Thoracic aorta (tissue), 2 donors: ENCODE results near the gene PARN. TPM values are rescaled to one million over a fixed set of nuclear protein-coding genes. Genes with fewer than 3 reads are reported as not detected.

Experiments used
- ATAC-seq: fragments of 150-250 bp; one replicate; pipeline ENCODE4 v1.8.0; 2017; ENCODE audit warnings: low read depth; ENCODE audit not compliant: insufficient number of reproducible peaks, low FRiP score
- DNase-seq: peaks from one replicate; pipeline ENCODE4 v3.0.0-alpha.2; 2020; ENCODE audit warnings: low spot score
- H3K27ac ChIP-seq, 2 donors: fragments of 200-600 bp; sonication (generic); 1 replicate in 1 of 2; 2 replicates in 1 of 2; pipeline ENCODE4 v1.5.1; 2016; ENCODE audit warnings: mild to moderate bottlenecking in 2 of 2, moderate library complexity in 2 of 2
- H3K27me3 ChIP-seq: fragments of 200-600 bp; sonication (generic); replicated peaks from 2 replicates; pipeline ENCODE4 v1.6.0; 2016; ENCODE audit warnings: mild to moderate bottlenecking; ENCODE audit not compliant: insufficient read depth
- H3K36me3 ChIP-seq: fragments of 200-600 bp; sonication (generic); one replicate; pipeline ENCODE4 v1.5.1; 2016
- H3K4me1 ChIP-seq, 2 donors: fragments of 200-600 bp; sonication (generic); 1 replicate in 1 of 2; 2 replicates in 1 of 2; pipeline versions ENCODE4 v1.5.1 to v1.6.0; 2016; ENCODE audit warnings: low read depth in 2 of 2, mild to moderate bottlenecking in 1 of 2; ENCODE audit not compliant: control insufficient read depth in 1 of 2
- H3K4me3 ChIP-seq: fragments of 200-600 bp; sonication (generic); 2 replicates; pipeline ENCODE4 v1.5.1; 2016; ENCODE audit warnings: mild to moderate bottlenecking
- H3K9me3 ChIP-seq: fragments of 200-600 bp; sonication (generic); 2 replicates; pipeline ENCODE4 v1.5.1; 2016
- CTCF ChIP-seq: fragments of 200-600 bp; sonication (generic); IDR thresholded peaks from one replicate; pipeline ENCODE4 v1.5.1; 2019; ENCODE audit warnings: antibody characterized with exemption
- total RNA-seq, 2 donors: library from RNA; depleted of rRNA; stranded (reverse); fragments of >200 nt; gene quantifications; one replicate each; pipeline versions ENCODE4 v1.1.0 to v1.2.3, GENCODE V29; 2016

The PARN gene
- total RNA-seq, 2 donors from 2014 or later = 51.0 to 66.7 TPM

- no peak for TF ChIP-seq CTCF
- Histone ChIP-seq H3K9me3 (no peaks in the 10 kb centered on the region), H3K27me3 (no peaks in the 10 kb centered on the region), H3K4me3 (peak overlapping the region; percentile 88), H3K27ac (peak overlapping the region; percentile 81 to 88), H3K36me3 (peaks cover 14% of the 10 kb centered on the region), H3K4me1 (peaks cover 5 to 29% of the 10 kb centered on the region in 2 donors)
- DNase-seq (no peak), ATAC-seq (no peak)
Observed at GRCh38 chr16:14628806-14629611, 1.1 kb downstream of the PARN start.

- peaks cover 22% of the 10 kb centered on the region for H3K36me3 ChIP-seq
- peaks cover 3 to 24% of the 10 kb centered on the region in 2 donors for H3K4me1 ChIP-seq
- H3K9me3 ChIP-seq = no peaks in the 10 kb centered on the region
- no peak overlapping the region for H3K27ac ChIP-seq
- ATAC-seq = no peak
- H3K27me3 ChIP-seq = no peaks in the 10 kb centered on the region
- TF ChIP-seq CTCF = no peak
- H3K4me3 ChIP-seq = no peak overlapping the region
- DNase-seq = no peak
Observed at GRCh38 chr16:14627078-14627477, 3.0 kb downstream of the PARN start.

GRCh38 chr16:14618566-14618965, 11.5 kb downstream of the PARN start:
- no peak for ATAC-seq
- DNase-seq = no peak
- H3K4me1 ChIP-seq = no peaks in the 10 kb centered on the region
- no peak overlapping the region for H3K27ac ChIP-seq
- no peak for TF ChIP-seq CTCF
- no peaks in the 10 kb centered on the region for H3K27me3 ChIP-seq
- H3K4me3 ChIP-seq = no peak overlapping the region
- H3K9me3 ChIP-seq = no peaks in the 10 kb centered on the region
- H3K36me3 ChIP-seq = peaks cover 43% of the 10 kb centered on the region

- Histone ChIP-seq H3K27me3 (no peaks in the 10 kb centered on the region), H3K9me3 (no peaks in the 10 kb centered on the region), H3K36me3 (peaks cover 34% of the 10 kb centered on the region), H3K4me3 (no peak overlapping the region), H3K4me1 (no peaks in the 10 kb centered on the region), H3K27ac (no peak overlapping the region)
- ATAC-seq (no peak), DNase-seq (no peak)
- no peak for TF ChIP-seq CTCF
Observed at GRCh38 chr16:14616280-14616679, 13.8 kb downstream of the PARN start.

GRCh38 chr16:14613991-14614390, 16.1 kb downstream of the PARN start:
- H3K4me1 ChIP-seq = no peaks in the 10 kb centered on the region
- ATAC-seq (no peak), DNase-seq (no peak)
- no peak overlapping the region for H3K27ac ChIP-seq
- peaks cover 48% of the 10 kb centered on the region for H3K36me3 ChIP-seq
- no peaks in the 10 kb centered on the region for H3K27me3 ChIP-seq
- no peak overlapping the region for H3K4me3 ChIP-seq
- no peak for TF ChIP-seq CTCF
- H3K9me3 ChIP-seq = no peaks in the 10 kb centered on the region
